Hypothalamus (tissue), 51 donors: ENCODE results near the gene RPL18.
A peak's percentile ranks its signal among the peaks of the same experiment; 100 is the strongest.

Source experiments
- DNase-seq, 51 donors: peaks; one replicate each; lab custom pipeline; 2025; lab: John Stamatoyannopoulos, UW

RPL18 gene

DNA sequence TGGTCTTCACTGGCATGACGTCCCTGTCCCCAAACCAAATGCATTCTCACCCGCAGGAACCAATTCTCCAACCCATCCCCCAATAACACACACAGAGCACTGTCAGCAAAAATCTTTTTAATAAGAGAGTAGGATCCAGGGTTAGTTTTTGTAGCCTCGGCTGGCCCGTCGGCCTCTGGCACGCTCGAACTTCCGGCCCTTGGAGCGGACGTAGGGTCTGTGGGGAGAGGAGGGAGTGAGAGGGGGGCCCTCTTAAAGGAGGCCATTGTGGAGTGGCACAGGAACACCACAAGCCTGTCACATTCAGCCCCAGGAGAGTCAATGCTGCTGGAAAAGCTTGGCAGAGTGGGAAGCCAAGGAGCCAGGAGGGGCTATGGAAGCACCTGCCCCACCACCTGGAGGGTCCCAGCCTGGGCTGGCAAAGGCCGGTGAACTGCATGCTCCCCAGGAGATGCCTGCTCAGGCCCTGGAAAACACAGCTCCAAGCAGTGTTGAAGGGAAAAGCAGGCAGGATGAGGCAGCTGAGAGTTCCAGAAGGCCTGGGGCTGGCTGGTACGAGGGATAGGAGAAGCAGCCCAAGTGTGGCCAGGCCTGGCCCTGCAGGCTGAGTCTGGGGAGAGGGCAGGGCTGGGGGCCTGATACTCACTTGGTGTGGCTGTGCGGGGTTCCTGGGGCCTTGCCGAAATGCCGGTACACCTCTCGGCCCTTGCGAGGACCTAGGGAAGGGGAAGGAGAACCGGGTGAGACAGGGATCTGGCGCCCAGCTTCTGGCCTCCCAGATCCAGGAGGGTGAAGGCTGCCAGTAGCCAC is 3.5 kb downstream of the RPL18 start:
- no peak for DNase-seq

- no peak for DNase-seq
Observed at GRCh38 chr19:48614436-48615230, 4.3 kb downstream of the RPL18 start, which contains the start of gene FAM83E. FAM83E (minus strand) TSS chr19:48615076; CDS start chr19:48613372, 1,704 bp downstream.

GRCh38 chr19:48613852-48614435 is 5.0 kb downstream of the RPL18 start:
- no peak for DNase-seq

DNA sequence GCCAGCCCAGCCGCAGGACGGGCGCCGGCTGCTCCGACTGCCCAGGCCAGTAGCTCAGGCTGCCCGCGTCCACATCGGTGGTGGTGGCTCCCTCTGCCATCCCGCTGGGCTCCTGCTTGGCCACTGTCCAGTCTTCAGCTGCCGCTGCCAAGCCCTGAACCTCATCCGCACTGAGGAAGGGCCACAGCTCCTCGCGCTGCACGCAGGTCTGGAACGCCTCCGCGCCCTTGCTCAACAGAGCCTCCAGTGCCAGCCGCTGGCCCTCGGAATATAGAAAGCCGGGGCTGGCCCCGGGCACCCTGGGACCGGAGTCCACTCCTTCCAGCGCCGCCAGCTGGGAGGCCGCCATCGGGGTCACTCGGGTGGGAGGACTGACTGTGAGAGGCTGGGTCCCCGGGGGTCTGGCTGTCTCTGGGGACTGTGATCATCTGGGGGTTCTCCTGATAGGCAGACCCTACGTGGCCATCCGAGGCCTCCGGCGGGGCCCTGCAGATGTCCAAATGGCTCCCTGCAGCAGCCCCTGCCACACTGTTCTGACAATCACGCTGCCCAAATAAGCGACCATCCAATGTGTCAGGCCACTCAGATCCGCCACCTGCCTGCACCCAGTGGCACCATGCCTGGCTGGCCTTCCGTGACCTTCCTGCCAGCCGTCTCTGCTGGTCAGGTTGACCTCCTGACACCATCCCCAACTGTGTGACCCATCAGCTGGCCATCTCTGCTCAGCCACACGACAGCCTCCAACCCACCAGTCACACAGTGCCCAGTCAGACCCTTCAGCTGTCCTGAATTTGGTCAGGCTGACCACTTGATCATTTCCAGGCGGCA is 5.7 kb downstream of the RPL18 start:
- DNase-seq = peak in 29 of 51 donors; percentile 14 to 71 (median 52)

DNA sequence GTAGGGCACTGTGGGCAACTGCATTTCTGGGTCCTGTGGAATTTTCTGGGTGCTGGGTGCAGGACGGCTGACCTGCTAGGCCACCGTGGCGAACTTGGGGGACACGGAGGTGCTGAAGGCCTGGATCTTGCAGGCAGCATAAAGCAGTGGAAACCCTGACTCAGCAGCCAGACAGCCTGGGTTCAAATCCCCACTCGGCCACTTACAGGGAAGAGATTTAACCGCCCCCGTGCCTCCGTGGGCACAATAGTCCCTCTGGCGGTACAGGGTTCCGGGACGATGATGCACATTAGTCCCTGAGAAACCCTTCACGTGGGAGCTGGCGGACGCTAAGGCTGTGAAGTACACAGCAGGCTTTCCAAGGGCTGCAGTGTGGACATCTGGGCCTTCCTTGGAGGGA is 7.1 kb downstream of the RPL18 start:
- DNase-seq = no peak

DNA sequence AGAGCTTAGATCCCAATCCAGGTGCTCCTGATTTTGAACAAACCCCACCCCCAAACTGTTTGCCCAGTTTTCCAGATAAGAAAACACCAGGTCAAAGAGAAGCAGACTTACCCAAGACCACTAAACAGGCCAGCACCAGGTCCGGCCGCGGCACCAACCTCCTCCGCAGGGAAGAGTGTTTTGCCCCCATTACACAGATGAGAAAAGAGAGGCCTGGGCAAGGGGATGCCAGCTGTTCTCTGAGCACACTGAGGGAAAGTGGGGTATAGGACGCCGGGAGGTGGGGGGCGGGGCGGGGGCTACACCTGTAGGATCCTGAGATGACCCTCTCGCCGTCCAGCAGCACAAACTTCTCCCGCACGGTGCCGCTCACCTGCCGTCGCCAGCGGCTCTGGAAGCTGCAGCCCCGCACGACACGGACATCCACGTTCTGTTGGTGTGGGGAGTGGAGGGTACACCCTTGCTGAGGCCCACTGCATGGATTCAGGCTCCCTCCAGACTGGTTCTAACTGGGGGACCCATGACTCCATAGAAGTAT is 9.3 kb downstream of the RPL18 start:
- no peak for DNase-seq

DNA sequence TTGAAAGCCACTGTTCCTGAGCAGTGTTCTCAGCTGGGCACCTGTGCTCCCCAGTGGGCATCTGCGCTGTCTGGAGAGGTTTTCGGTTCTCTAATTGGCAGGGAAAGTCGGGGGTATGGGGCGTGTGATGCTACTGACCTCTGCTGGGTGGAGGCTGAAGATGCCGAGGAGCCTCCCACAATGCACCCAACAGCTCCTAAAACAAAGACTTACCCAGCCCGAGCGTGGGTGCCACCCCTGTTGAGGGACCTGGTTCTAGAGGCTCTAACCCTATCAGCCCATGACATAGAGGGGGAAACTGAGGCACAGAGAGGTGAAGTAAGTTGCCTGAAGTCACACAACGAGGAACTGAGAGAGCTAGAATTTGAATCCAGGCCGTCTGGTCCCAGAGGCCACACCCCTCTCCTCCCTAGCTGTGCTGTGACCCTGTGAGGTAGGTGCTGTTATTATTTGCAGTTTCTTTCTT is 10.1 kb downstream of the RPL18 start:
- peak in 18 of 51 donors; percentile 10 to 49 (median 19) for DNase-seq

DNA sequence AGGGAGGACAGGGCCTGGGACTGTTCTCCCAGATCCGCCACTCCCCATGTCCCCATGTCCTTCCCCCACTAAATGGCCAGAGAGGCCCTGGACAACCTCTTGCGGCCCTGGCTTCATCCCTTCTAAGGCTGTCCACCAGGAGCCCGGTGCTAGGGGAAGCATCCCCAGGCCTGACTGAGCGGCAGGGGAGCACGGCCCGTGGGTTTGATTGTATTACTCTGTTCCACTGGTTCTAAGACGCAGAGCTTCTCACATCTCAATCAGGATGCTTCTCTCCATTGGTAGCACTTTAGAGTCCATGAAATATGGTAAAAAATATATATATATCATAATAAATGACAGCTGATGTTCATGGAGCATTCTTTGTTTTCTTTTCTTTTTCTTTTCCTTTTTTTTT is 11.6 kb downstream of the RPL18 start:
- no peak for DNase-seq

DNA sequence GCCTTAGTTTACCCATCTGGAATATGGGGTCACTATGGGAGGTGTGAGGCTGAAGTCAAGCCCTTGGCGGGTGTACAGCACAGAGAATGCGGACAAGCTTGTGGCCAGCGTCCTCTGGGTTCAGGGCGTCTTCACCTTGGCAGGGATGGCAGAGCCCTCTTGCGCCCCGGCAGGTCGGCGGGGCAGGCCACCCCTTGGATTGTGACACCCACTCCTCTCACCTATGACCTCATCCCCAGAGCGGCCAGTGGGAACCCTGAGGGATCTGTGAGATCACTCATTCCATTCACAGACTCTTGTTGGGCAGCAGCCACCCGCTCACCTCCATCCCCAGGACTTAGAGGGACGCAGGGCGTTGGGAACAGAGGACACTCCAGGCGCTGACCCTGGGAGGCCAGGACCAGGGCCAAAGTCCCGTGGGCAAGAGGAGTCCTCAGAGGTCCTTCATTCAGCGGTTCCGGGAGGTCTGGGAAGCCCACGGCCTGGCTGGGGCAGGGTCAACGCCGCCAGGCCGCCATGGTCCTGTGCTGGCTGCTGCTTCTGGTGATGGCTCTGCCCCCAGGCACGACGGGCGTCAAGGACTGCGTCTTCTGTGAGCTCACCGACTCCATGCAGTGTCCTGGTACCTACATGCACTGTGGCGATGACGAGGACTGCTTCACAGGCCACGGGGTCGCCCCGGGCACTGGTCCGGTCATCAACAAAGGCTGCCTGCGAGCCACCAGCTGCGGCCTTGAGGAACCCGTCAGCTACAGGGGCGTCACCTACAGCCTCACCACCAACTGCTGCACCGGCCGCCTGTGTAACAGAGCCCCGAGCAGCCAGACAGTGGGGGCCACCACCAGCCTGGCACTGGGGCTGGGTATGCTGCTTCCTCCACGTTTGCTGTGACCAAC is 12.3 kb downstream of the RPL18 start, which contains the start of gene SPACA4:
Gene SPACA4, plus strand, starts transcription at position 280 of the 896 bp plus-strand sequence. Its CDS starts 237 bp downstream, at position 517.
- no peak for DNase-seq

GRCh38 chr19:48603850-48604249 is 15.1 kb downstream of the RPL18 start:
- DNase-seq = no peak

DNA sequence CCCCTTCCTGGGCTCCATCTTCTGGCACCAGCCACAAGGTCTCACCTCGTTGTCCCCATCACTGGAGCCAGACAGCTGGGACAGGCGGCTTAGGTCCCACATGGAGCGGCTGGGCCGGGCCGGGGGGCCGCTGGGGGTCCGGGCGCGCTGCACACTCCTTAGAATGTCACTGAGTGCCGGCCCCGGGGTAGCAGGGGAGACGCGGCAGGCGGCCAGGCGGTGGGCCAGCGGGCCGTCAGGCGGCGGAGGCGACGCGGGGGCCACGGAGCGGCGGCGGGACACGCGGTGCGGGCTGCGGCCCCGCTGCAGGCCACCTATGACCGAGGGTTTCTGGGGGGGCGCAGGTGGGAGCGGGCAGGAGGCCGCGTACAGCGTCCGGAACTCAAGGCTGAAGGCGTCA is 15.5 kb downstream of the RPL18 start:
- no peak for DNase-seq

GRCh38 chr19:48603001-48603400 is 16.0 kb downstream of the RPL18 start:
- no peak for DNase-seq

- DNase-seq = no peak
Observed at GRCh38 chr19:48600679-48601417, 18.1 kb downstream of the RPL18 start.

DNA sequence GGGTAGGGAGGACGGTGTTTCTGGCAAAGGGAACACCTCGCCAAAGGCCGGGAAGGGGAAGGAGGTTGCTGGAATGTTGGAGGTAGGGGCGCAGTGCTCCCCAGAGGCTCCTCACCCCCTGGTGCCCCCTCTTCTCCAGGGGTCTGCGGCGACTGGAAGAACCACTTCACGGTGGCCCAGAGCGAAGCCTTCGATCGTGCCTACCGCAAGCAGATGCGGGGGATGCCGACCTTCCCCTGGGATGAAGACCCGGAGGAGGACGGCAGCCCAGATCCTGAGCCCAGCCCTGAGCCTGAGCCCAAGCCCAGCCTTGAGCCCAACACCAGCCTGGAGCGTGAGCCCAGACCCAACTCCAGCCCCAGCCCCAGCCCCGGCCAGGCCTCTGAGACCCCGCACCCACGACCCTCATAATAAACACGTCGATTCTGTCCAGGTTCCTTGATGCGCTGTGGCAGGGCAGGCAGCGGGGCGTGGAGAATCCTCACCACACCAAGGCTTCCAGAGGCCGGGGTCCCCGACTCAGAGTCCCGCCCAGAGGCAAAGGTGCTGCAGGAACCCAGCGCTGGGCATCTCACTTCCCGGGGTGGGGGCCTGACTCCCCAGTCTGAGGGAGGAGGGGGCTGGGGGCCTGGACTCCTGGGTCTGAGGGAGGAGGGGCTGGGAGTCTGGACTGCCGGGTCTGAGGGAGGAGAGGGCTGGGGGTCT is 19.8 kb downstream of the RPL18 start:
- DNase-seq = no peak

DNA sequence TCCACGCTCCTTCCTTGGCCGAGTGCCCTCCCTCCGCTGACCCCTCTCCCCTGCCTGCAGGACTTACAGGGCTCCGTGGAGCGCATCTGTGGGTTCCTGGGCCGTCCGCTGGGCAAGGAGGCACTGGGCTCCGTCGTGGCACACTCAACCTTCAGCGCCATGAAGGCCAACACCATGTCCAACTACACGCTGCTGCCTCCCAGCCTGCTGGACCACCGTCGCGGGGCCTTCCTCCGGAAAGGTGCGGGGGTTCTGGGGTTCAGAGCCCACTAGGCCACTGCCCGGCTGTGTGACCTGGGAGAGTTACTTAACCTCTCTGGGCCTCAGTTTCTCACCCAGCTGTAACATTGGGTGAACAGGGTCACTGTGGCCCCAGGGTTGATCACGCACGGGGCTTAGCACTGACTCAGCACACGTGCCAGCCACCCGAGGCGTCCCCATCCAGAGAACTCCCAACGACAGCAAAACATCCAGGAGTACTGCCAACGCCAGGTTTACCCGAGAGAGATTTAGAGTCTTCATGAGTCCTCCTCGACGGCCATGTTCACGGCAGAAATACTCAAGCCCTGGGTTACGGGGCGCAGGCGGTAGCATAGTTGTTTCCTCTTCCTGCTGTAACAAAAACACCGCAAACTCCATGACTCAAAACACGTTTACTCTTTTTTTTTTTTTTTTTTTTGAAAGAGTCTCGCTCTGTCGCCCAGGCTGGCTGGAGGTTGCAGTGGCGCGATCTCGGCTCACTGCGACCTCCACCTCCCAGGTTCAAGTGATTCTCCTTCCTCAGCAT is 22.1 kb downstream of the RPL18 start:
- no peak for DNase-seq

GRCh38 chr19:48596237-48596636 is 22.7 kb downstream of the RPL18 start:
- DNase-seq = no peak

DNA sequence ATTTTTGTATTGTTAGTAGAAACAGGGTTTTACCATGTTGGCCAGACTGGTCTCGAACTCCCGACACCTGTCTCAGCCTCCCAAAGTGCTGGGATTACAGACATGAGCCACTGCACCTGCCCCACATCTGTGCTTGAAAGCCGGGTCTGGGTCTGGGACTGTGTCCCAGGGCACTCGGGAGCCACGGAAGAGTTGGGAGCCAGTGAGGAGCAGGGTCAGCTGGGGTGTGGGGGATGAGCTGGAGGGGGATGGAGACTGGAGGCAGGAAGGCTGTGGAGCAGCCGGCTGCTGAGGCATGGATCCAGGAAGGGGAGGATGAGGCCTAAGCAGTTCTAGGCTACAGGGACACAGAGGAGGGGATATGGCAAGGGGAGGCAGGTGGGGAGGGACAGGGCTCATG is 23.1 kb downstream of the RPL18 start:
- DNase-seq = no peak
